Mononuclear cell (primary cell): ENCODE results near the gene RAP1A. TPM values are rescaled to one million over a fixed set of nuclear protein-coding genes. Genes with fewer than 3 reads are reported as not detected.

Source experiments
- H3K27me3 ChIP-seq: 2 replicates; pipeline ENCODE4 v1.6.0; 2011; ENCODE audit warnings: low read length, control low read depth; ENCODE audit not compliant: insufficient read depth
- H3K4me1 ChIP-seq: 2 replicates; pipeline ENCODE4 v1.5.1; 2011; ENCODE audit warnings: mild to moderate bottlenecking, low read length, control low read depth; ENCODE audit not compliant: insufficient read depth
- H3K4me3 ChIP-seq: 2 replicates; pipeline ENCODE4 v1.5.1; 2011; ENCODE audit warnings: mild to moderate bottlenecking, low read length, moderate library complexity
- H3K9me3 ChIP-seq: 2 replicates; pipeline ENCODE4 v1.5.1; 2011; ENCODE audit warnings: low read depth, mild to moderate bottlenecking, control low read depth, low read length
- total RNA-seq: library from RNA; depleted of rRNA; stranded (reverse); fragments of >200 nt; gene quantifications from one replicate; pipeline ENCODE4 v1.2.3, GENCODE V29; 2012

RAP1A gene
- total RNA-seq, 1 donor: 45.2 TPM

DNA sequence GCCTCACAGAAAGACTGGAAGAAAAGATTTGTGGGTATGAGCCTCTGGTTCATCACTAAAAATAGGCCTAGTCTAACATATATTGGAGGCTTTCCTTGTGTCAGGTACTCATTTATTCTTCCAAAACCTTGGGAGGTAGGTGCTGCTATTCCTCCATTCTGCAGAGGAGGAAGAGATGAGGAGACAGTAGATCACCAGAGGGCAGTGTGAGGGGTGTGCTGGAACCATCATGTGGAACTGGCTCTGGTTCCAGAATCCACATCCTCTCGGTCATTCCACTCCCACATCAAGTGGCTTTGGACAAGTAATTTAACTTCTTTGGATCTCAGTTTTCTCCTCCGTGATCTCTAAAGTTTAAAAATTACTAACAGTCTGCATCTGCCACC is 127.0 kb downstream of the RAP1A start:
- Histone ChIP-seq H3K4me3 (no peak overlapping the region), H3K9me3 (no peaks in the 10 kb centered on the region), H3K4me1 (peaks cover 3% of the 10 kb centered on the region), H3K27me3 (peaks cover 18% of the 10 kb centered on the region)

DNA sequence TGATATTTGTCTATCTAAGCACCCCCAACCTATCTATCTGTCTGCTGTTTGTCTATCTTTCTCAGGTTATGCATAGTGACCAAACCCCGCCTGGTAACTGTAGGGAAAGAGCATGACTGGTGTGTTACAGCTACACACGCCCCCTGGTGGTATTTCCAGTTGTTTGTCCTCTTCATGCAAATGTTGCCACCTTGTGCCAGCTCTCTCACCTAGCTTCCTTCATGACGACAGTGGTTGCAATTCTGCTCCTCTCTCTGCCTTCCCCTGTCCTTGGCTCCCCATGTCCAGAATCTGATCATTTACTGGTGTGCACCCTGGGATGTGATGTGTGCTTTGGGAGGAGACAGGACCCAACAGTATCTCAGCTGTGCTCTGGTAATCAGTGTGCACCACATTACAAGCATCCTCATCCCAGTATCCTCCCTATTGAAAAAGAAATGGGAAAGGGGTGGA is 127.7 kb downstream of the RAP1A start:
- Histone ChIP-seq H3K4me3 (no peak overlapping the region), H3K9me3 (no peaks in the 10 kb centered on the region), H3K27me3 (peaks cover 11% of the 10 kb centered on the region), H3K4me1 (peaks cover 6% of the 10 kb centered on the region)

DNA sequence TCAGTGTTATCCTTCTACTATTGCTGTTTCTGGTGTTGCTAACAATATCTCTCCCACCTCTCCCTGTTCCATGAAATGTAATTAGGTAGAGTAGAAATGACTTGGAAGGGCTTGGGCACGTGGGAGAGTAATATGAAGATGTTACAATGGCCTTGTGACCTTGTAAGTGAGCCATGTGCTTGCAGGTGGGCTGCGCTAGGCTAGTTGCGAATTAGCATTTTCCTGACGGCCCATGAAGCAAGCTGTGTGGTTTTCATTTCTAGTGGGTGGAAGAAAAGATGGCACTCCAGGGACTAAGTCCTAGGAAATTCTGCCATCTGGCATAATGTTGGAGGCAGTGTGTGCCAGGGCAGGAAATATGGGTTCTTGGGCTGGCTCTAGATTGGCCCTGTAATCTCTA is 128.4 kb downstream of the RAP1A start:
- peaks cover 6% of the 10 kb centered on the region for H3K27me3 ChIP-seq
- peaks cover 6% of the 10 kb centered on the region for H3K4me1 ChIP-seq
- no peaks in the 10 kb centered on the region for H3K9me3 ChIP-seq
- H3K4me3 ChIP-seq: no peak overlapping the region

DNA sequence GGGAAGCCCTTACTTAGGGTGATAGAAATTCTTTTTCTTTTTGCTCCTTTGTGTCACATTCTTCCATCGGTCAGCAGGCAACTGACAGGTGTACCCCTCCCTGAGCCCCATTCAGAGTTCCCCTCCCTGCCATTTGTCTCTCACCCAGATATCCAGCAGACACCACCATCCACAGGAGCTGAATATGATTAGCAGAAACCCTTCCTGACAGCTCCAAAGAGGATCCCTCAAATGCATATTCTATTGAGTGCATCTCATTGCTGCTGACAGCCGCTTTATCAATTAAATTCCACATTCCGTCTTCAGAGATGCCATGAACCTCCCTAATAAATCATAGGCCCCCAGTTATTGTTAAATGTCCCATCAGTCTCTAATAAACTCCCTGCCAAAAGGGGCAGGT is 130.0 kb downstream of the RAP1A start:
- Histone ChIP-seq H3K4me1 (peaks cover 9% of the 10 kb centered on the region), H3K9me3 (no peaks in the 10 kb centered on the region), H3K4me3 (no peak overlapping the region), H3K27me3 (no peaks in the 10 kb centered on the region)

DNA sequence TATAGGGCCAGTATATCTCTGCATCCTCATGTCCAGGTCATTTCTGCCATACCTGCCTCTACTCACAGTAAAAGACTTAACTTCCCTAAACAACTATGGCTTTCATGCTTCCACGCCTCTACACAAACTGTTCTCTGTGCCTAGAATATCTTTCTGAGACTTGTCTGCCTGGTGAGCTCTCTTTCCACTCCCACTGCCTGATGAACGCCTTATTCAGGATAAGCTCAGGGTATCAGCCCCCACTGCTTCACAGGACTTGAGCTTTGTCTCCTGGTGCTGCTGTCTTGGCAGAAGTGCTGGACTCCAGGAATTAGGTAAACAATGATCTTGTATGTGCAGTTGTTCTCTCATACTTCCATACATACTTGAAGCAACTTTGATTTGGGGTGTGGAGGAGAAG is 131.3 kb downstream of the RAP1A start:
- H3K9me3 ChIP-seq: no peaks in the 10 kb centered on the region
- peaks cover 15% of the 10 kb centered on the region for H3K4me1 ChIP-seq
- no peaks in the 10 kb centered on the region for H3K27me3 ChIP-seq
- no peak overlapping the region for H3K4me3 ChIP-seq

DNA sequence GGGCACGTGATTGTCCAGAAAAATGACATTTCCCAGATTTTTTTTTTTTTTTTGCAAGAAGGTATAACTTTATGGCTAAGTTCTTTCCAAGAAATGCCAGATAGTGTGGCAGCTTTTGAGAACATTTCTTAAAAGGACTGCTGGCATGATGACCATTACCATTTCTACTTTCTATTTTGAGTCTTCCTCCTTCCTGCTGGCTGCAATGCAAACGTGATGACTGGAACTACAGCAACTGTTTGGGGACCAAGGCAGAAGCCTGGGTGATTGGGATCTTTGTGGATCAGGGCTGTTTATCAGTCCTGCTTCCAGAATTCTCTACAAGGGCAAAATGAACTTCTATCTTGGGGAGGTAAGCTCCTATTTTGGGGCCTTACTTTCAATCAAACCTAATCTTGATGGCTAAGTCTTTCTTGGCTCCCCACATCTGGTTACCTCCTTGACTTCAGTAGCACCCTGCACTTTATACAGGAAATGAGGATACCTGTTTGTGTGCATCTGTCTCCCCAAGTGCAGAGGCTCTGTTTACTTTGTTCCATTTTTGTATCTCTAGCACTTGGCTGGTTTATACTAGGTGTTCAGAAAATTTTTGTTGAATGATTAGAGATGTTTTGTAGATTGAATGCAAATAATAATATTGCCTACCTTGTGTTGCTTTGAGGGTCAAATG is 132.5 kb downstream of the RAP1A start:
- no peak overlapping the region for H3K4me3 ChIP-seq

DNA sequence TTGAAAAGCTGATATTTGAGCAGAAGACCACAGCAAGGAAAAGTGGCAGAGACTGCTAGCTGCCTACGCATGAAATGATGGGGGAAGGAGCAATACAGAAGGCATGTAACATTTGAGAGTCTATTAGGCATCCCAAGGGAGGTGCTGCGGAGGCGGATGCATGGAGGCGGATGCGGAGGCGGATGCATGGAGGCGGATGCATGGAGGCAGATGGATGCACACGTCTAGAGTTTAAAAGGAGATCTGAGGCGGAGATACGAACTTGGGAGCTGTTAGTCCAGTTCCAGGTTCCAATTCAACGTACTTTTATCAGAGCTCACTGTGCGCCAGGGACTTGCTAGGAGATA is 135.4 kb downstream of the RAP1A start:
- Histone ChIP-seq H3K4me3 (peak overlapping the region; percentile 75), H3K4me1 (peaks cover 26% of the 10 kb centered on the region), H3K9me3 (no peaks in the 10 kb centered on the region), H3K27me3 (no peaks in the 10 kb centered on the region)

More for the DNA sequence above, 132.5 kb downstream of the RAP1A start:
- Histone ChIP-seq H3K9me3 (no peaks in the 10 kb centered on the region), H3K4me1 (peaks cover 23% of the 10 kb centered on the region), H3K27me3 (no peaks in the 10 kb centered on the region)

DNA sequence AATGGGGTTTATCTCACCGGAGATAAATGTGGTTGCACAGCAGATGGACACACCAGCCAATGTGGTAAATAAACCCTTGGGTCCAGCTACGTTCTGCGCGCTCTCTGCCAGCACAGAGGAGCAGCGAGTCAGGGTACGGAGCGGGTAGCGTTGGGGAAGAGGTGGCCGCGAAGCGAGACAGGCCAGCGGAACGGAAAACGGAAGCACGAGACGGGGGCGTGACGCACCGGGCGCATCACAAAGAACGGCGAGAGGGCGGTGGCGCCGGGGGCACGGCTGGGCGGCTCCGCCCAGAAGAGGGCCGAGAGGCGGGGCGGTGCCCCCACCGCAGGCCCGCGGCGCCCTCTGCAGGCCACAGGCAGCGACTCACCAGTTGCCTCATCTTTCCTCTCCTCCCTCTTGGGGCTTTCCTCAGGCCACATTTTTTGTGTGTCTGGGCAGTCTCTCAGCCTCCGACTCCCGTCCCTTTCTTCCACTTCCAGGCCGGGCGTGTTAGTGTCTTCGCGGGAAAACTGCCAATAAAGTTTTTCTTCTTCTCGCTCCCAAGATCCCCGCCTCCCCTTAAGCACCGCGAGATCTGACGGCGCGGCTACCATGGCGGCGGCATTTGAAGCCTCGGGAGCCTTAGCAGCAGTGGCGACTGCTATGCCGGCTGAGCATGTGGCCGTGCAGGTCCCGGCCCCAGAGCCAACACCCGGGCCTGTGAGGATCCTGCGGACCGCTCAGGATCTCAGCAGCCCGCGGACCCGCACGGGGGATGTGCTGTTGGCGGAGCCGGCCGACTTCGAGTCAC is 135.9 kb downstream of the RAP1A start, which contains the start of gene DDX20:
DDX20 (plus strand) TSS at position 571 of the 793 bp plus-strand sequence; CDS start at position 595, 24 bp downstream.
- H3K4me3 ChIP-seq: peak within 1 kb of the TSS; percentile 75
- no peaks in the 10 kb centered on the region for H3K27me3 ChIP-seq
- H3K4me1 ChIP-seq: peaks cover 26% of the 10 kb centered on the region
- H3K9me3 ChIP-seq: no peaks in the 10 kb centered on the region

DNA sequence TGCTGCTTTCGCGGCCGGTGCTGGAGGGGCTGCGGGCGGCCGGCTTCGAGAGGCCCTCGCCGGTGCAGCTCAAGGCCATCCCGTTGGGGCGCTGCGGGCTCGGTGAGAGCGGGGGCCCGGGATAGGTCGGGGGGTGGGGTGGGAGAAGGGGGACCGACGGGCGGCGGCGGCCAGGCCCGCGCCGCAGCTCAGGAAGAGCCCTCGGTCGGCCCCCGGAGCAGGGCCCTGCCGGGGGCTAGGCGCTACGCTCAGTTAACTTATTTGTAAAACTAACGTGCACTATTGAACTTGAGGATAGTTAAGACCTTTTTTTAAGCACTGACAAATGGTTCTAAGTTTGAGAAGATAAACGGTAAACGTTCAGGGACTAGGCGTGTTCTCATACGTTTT is 136.5 kb downstream of the RAP1A start:
- Histone ChIP-seq H3K9me3 (no peaks in the 10 kb centered on the region), H3K4me1 (peaks cover 26% of the 10 kb centered on the region), H3K27me3 (no peaks in the 10 kb centered on the region), H3K4me3 (peak overlapping the region; percentile 75)

DNA sequence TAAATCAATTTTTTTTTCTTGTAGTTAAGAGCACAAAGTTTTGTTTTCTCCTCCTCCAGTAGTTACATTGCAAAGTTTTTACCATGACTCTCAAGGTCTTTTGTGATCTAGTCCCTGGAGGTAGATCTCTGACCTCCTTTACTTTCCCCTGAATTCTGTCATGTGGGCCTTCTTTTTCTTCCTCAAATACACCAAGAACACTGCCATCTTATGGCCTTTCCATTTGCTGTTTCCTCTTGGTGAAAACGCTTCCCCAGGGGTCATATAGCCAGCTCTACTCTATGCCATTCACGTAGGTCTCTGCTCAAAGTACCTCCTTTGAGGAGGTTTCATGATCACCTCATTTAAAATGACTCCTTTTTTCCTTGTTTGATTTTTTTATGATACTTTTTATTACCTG is 138.8 kb downstream of the RAP1A start:
- Histone ChIP-seq H3K27me3 (no peaks in the 10 kb centered on the region), H3K4me1 (peaks cover 20% of the 10 kb centered on the region), H3K4me3 (no peak overlapping the region), H3K9me3 (no peaks in the 10 kb centered on the region)

DNA sequence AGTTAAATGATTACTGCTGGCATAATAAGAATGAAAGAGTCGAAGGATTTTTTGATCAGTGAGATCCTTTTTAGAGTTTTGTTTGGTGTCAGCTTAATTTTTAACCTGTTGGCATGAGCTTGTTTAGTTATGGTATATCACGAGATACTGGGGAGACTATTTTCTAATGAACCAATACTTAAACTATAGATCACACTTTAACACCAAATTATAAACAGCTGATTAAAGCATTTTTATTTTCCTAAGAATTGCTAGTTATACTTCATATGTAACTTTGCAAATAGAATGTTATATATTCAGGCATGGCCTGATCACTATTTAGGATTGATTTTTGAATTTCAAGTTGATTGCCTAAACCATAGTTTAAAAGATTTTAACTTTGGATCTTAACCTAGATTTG is 142.1 kb downstream of the RAP1A start:
- Histone ChIP-seq H3K27me3 (no peaks in the 10 kb centered on the region), H3K4me1 (peaks cover 6% of the 10 kb centered on the region), H3K9me3 (no peaks in the 10 kb centered on the region), H3K4me3 (no peak overlapping the region)

DNA sequence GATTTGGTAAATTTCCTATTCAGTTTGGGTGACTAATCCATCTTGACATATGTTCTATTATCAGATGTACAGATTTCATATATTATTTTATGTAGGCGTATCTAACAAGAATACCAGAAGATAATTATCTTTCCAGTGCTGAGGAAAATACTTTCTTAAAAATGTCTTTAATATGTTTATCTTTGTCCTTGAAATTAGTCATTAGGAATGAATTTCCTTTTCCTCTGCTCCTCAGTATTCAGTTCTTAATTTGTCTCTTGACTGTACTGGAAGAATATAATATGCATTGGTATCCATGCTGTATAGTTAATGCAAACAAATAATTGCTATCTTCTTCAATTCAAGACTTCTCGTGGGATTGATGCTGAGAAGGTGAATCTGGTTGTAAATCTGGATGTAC is 142.7 kb downstream of the RAP1A start:
- Histone ChIP-seq H3K4me3 (no peak overlapping the region), H3K4me1 (no peaks in the 10 kb centered on the region), H3K9me3 (no peaks in the 10 kb centered on the region), H3K27me3 (no peaks in the 10 kb centered on the region)

Other genes with a start within 250 kb of the RAP1A start
- gene OVGP1, start 192.1 kb upstream of the RAP1A start, total RNA-seq: 3.7 TPM
- gene WDR77, start 170.5 kb upstream of the RAP1A start, total RNA-seq: 8.6 TPM
- 177 TPM for gene ATP5PB, start 170.3 kb upstream of the RAP1A start, total RNA-seq
- 34.4 TPM for gene C1orf162, start 145.8 kb upstream of the RAP1A start, total RNA-seq
- not detected for gene ADORA3, start 116.2 kb upstream of the RAP1A start, total RNA-seq
- gene TMIGD3, start 116.2 kb upstream of the RAP1A start, total RNA-seq: not detected
- gene INKA2, start 119.6 kb downstream of the RAP1A start, total RNA-seq: 1.2 TPM
- 30.0 TPM for gene DDX20, start 136.1 kb downstream of the RAP1A start, total RNA-seq